Measurements from ENCODE around the gene SOD1. TPM values are rescaled to one million over a fixed set of nuclear protein-coding genes. Genes with fewer than 3 reads are reported as not detected.

SOD1 gene
- total and polyA plus RNA-seq, 5 donors from 2014 or later, result 164 to 914 (median 843) TPM

- Mint-ChIP-seq H3K27me3 (no peaks in the 10 kb centered on the region), H3K9me3 (no peaks in the 10 kb centered on the region), H3K4me1 (peaks cover 36 to 79% (median 67%) of the 10 kb centered on the region in 4 donors), H3K4me3 (peak overlapping the region in 2 of 4 donors; percentile 21 to 34), H3K27ac (peak overlapping the region in 2 of 3 donors; percentile 67 to 71), H3K36me3 (peaks cover 15% of the 10 kb centered on the region)
- no peaks in the 10 kb centered on the region for H3K9me3 ChIP-seq (ENCODE audit: control insufficient read depth in 2 of 2, low read length in 2 of 2)
- DNase-seq (no peak), ATAC-seq (ENCODE audit: low read depth in 2 of 2) (no peak)
- no peaks in the 10 kb centered on the region for H3K27me3 ChIP-seq (ENCODE audit: control insufficient read depth, insufficient read depth, low read length)
- H3K36me3 ChIP-seq (ENCODE audit: control insufficient read depth, insufficient read depth, low read length), result no peaks in the 10 kb centered on the region
- no peak overlapping the region for H3K27ac ChIP-seq (ENCODE audit: insufficient read depth, low read length, poor library complexity, severe bottlenecking)
- no peak overlapping the region for H3K4me3 ChIP-seq (ENCODE audit: low read depth, low read length)
- H3K4me1 ChIP-seq (ENCODE audit: control insufficient read depth, insufficient read depth, low read length, poor library complexity, severe bottlenecking), result peaks cover 21% of the 10 kb centered on the region
Observed at GRCh38 chr21:31708541-31708940, 49.0 kb downstream of the SOD1 start.

- peak overlapping the region in 2 of 3 donors; percentile 71 to 82 for H3K27ac Mint-ChIP-seq
Observed at GRCh38 chr21:31710586-31710985, 51.1 kb downstream of the SOD1 start.

GRCh38 chr21:31711326-31711725, 51.8 kb downstream of the SOD1 start:
- H3K4me1 Mint-ChIP-seq, result peaks cover 55 to 97% (median 83%) of the 10 kb centered on the region in 4 donors
- peaks cover 45% of the 10 kb centered on the region for H3K4me1 ChIP-seq (ENCODE audit: control insufficient read depth, insufficient read depth, low read length, poor library complexity, severe bottlenecking)
- H3K4me3 Mint-ChIP-seq, result peak overlapping the region in 1 of 4 donors; percentile 8

More at GRCh38 chr21:31710586-31710985, 51.1 kb downstream of the SOD1 start:
- Histone ChIP-seq H3K9me3 (ENCODE audit: control insufficient read depth in 2 of 2, low read length in 2 of 2) (no peaks in the 10 kb centered on the region), H3K4me1 (ENCODE audit: control insufficient read depth, insufficient read depth, low read length, poor library complexity, severe bottlenecking) (peaks cover 41% of the 10 kb centered on the region), H3K4me3 (ENCODE audit: low read depth, low read length) (no peak overlapping the region), H3K27ac (ENCODE audit: insufficient read depth, low read length, poor library complexity, severe bottlenecking) (no peak overlapping the region), H3K36me3 (ENCODE audit: control insufficient read depth, insufficient read depth, low read length) (no peaks in the 10 kb centered on the region), H3K27me3 (ENCODE audit: control insufficient read depth, insufficient read depth, low read length) (no peaks in the 10 kb centered on the region)
- DNase-seq (no peak), ATAC-seq (ENCODE audit: low read depth in 2 of 2) (no peak)
- H3K9me3 Mint-ChIP-seq, result no peaks in the 10 kb centered on the region
- H3K4me3 Mint-ChIP-seq, result peak overlapping the region in 1 of 4 donors; percentile 20
- H3K4me1 Mint-ChIP-seq, result peaks cover 47 to 92% (median 78%) of the 10 kb centered on the region in 4 donors
- H3K36me3 Mint-ChIP-seq, result peaks cover 6% of the 10 kb centered on the region
- H3K27me3 Mint-ChIP-seq, result no peaks in the 10 kb centered on the region

GRCh38 chr21:31711745-31712285, 52.3 kb downstream of the SOD1 start:
- H3K9me3 ChIP-seq (ENCODE audit: control insufficient read depth in 2 of 2, low read length in 2 of 2), result no peaks in the 10 kb centered on the region
- Mint-ChIP-seq H3K27me3 (no peaks in the 10 kb centered on the region), H3K27ac (peak overlapping the region in 2 of 3 donors; percentile 11 to 71), H3K4me3 (peak overlapping the region in 2 of 4 donors; percentile 2 to 7), H3K4me1 (peaks cover 60 to 97% (median 83%) of the 10 kb centered on the region in 4 donors), H3K9me3 (no peaks in the 10 kb centered on the region), H3K36me3 (no peaks in the 10 kb centered on the region)
- no peak overlapping the region for H3K27ac ChIP-seq (ENCODE audit: insufficient read depth, low read length, poor library complexity, severe bottlenecking)
- DNase-seq, result no peak
- peaks cover 46% of the 10 kb centered on the region for H3K4me1 ChIP-seq (ENCODE audit: control insufficient read depth, insufficient read depth, low read length, poor library complexity, severe bottlenecking)
- no peak for ATAC-seq (ENCODE audit: low read depth in 2 of 2)
- no peaks in the 10 kb centered on the region for H3K36me3 ChIP-seq (ENCODE audit: control insufficient read depth, insufficient read depth, low read length)
- H3K27me3 ChIP-seq (ENCODE audit: control insufficient read depth, insufficient read depth, low read length), result no peaks in the 10 kb centered on the region
- no peak overlapping the region for H3K4me3 ChIP-seq (ENCODE audit: low read depth, low read length)

More at GRCh38 chr21:31711326-31711725, 51.8 kb downstream of the SOD1 start:
- H3K9me3 Mint-ChIP-seq, result no peaks in the 10 kb centered on the region
- peak overlapping the region; percentile 35 to 82 (median 71) for H3K27ac Mint-ChIP-seq
- Histone ChIP-seq H3K27ac (ENCODE audit: insufficient read depth, low read length, poor library complexity, severe bottlenecking) (no peak overlapping the region), H3K27me3 (ENCODE audit: control insufficient read depth, insufficient read depth, low read length) (no peaks in the 10 kb centered on the region), H3K4me3 (ENCODE audit: low read depth, low read length) (no peak overlapping the region), H3K9me3 (ENCODE audit: control insufficient read depth in 2 of 2, low read length in 2 of 2) (no peaks in the 10 kb centered on the region), H3K36me3 (ENCODE audit: control insufficient read depth, insufficient read depth, low read length) (no peaks in the 10 kb centered on the region)
- DNase-seq (no peak), ATAC-seq (ENCODE audit: low read depth in 2 of 2) (no peak)
- no peaks in the 10 kb centered on the region for H3K27me3 Mint-ChIP-seq
- peaks cover 4% of the 10 kb centered on the region for H3K36me3 Mint-ChIP-seq

GRCh38 chr21:31713115-31713514, 53.6 kb downstream of the SOD1 start:
- H3K4me1 Mint-ChIP-seq, result peaks cover 63 to 95% (median 80%) of the 10 kb centered on the region in 4 donors
- no peak overlapping the region for H3K27ac ChIP-seq (ENCODE audit: insufficient read depth, low read length, poor library complexity, severe bottlenecking)
- no peaks in the 10 kb centered on the region for H3K27me3 ChIP-seq (ENCODE audit: control insufficient read depth, insufficient read depth, low read length)
- peak overlapping the region in 2 of 3 donors; percentile 17 to 59 for H3K27ac Mint-ChIP-seq
- peaks cover 44% of the 10 kb centered on the region for H3K4me1 ChIP-seq (ENCODE audit: control insufficient read depth, insufficient read depth, low read length, poor library complexity, severe bottlenecking)
- ATAC-seq (ENCODE audit: low read depth in 2 of 2), result no peak
- H3K4me3 Mint-ChIP-seq, result peak overlapping the region in 3 of 4 donors; percentile 9 to 25 (median 23)
- H3K36me3 Mint-ChIP-seq, result peaks cover under 1% of the 10 kb centered on the region
- no peaks in the 10 kb centered on the region for H3K9me3 Mint-ChIP-seq
- no peak for DNase-seq
- H3K4me3 ChIP-seq (ENCODE audit: low read depth, low read length), result peak overlapping the region; percentile 14
- H3K36me3 ChIP-seq (ENCODE audit: control insufficient read depth, insufficient read depth, low read length), result no peaks in the 10 kb centered on the region
- H3K9me3 ChIP-seq (ENCODE audit: control insufficient read depth in 2 of 2, low read length in 2 of 2), result no peaks in the 10 kb centered on the region
- H3K27me3 Mint-ChIP-seq, result no peaks in the 10 kb centered on the region

- peak in 1 of 2 donors; percentile 22 for ATAC-seq (ENCODE audit: low read depth in 2 of 2)
- peak overlapping the region in 2 of 3 donors; percentile 47 to 68 for H3K27ac Mint-ChIP-seq
Observed at GRCh38 chr21:31713973-31714740, 54.7 kb downstream of the SOD1 start.

GRCh38 chr21:31714741-31715365, 55.4 kb downstream of the SOD1 start:
- H3K9me3 ChIP-seq (ENCODE audit: control insufficient read depth in 2 of 2, low read length in 2 of 2), result no peaks in the 10 kb centered on the region
- H3K4me1 Mint-ChIP-seq, result peaks cover 56 to 93% (median 75%) of the 10 kb centered on the region in 4 donors
- peak overlapping the region; percentile 0 to 73 (median 5) for H3K4me3 Mint-ChIP-seq
- H3K27me3 ChIP-seq (ENCODE audit: control insufficient read depth, insufficient read depth, low read length), result no peaks in the 10 kb centered on the region
- no peaks in the 10 kb centered on the region for H3K9me3 Mint-ChIP-seq
- peak overlapping the region in 2 of 3 donors; percentile 7 to 68 for H3K27ac Mint-ChIP-seq
- peaks cover 10% of the 10 kb centered on the region for H3K36me3 Mint-ChIP-seq
- ATAC-seq (ENCODE audit: low read depth in 2 of 2) (no peak), DNase-seq (no peak)
- H3K27me3 Mint-ChIP-seq, result no peaks in the 10 kb centered on the region
- no peaks in the 10 kb centered on the region for H3K36me3 ChIP-seq (ENCODE audit: control insufficient read depth, insufficient read depth, low read length)
- H3K4me1 ChIP-seq (ENCODE audit: control insufficient read depth, insufficient read depth, low read length, poor library complexity, severe bottlenecking), result peaks cover 38% of the 10 kb centered on the region
- peak overlapping the region; percentile 57 for H3K4me3 ChIP-seq (ENCODE audit: low read depth, low read length)
- no peak overlapping the region for H3K27ac ChIP-seq (ENCODE audit: insufficient read depth, low read length, poor library complexity, severe bottlenecking)

More at GRCh38 chr21:31713973-31714740, 54.7 kb downstream of the SOD1 start:
- H3K9me3 ChIP-seq (ENCODE audit: control insufficient read depth in 2 of 2, low read length in 2 of 2), result no peaks in the 10 kb centered on the region
- no peak overlapping the region for H3K27ac ChIP-seq (ENCODE audit: insufficient read depth, low read length, poor library complexity, severe bottlenecking)
- peak in 1 of 3 donors; percentile 16 for DNase-seq
- peaks cover 42% of the 10 kb centered on the region for H3K4me1 ChIP-seq (ENCODE audit: control insufficient read depth, insufficient read depth, low read length, poor library complexity, severe bottlenecking)
- no peaks in the 10 kb centered on the region for H3K27me3 Mint-ChIP-seq
- H3K4me3 Mint-ChIP-seq, result peak overlapping the region; percentile 7 to 73 (median 55)
- no peaks in the 10 kb centered on the region for H3K27me3 ChIP-seq (ENCODE audit: control insufficient read depth, insufficient read depth, low read length)
- peaks cover 7% of the 10 kb centered on the region for H3K36me3 Mint-ChIP-seq
- peak overlapping the region; percentile 57 for H3K4me3 ChIP-seq (ENCODE audit: low read depth, low read length)
- no peaks in the 10 kb centered on the region for H3K36me3 ChIP-seq (ENCODE audit: control insufficient read depth, insufficient read depth, low read length)
- peaks cover 61 to 96% (median 78%) of the 10 kb centered on the region in 4 donors for H3K4me1 Mint-ChIP-seq
- no peaks in the 10 kb centered on the region for H3K9me3 Mint-ChIP-seq

Measured in CD4-positive, CD25-positive, alpha-beta regulatory T cell (primary cell).